Fibroblast of lung (primary cell): ENCODE measurements around the gene FILIP1L.

Experiments
- CTCF ChIP-seq, 2 donors: IDR thresholded peaks in 1 of 2; conservative IDR thresholded peaks in 1 of 2; 1 replicate in 1 of 2; 2 replicates in 1 of 2; pipeline ENCODE4 v1.5.1; 2011 to 2012; ENCODE audit warnings: low read length in 2 of 2, control low read depth in 1 of 2, inconsistent platforms in 1 of 2, low read depth in 1 of 2, mild to moderate bottlenecking in 1 of 2
- EZH2 ChIP-seq: IDR thresholded peaks from 2 replicates; pipeline ENCODE4 v1.5.1; 2012; ENCODE audit warnings: low read length, control low read depth, mild to moderate bottlenecking; ENCODE audit errors: missing control alignments

- TF ChIP-seq EZH2 (no peak), CTCF (conservative IDR thresholded peaks at IDR 0.05 in 1 of 2, IDR thresholded peaks at IDR 0.05 in 1 of 2; ENCODE audit: low read depth in 1 of 2, low read length in 2 of 2) (no peak)
These were observed 263.7 kb downstream of the FILIP1L start for GRCh38 chr3:99850608-99851007.
